GM18511 (cell line): ENCODE data around the gene GNB1L.

Experiments used
- ATAC-seq: cut with Tn5 transposase; IDR thresholded peaks from one replicate; pipeline ENCODE4 v1.9.1; 2021; ENCODE audit warnings: mild to moderate bottlenecking, moderate library complexity; ENCODE audit not compliant: unreplicated experiment

GNB1L gene

DNA sequence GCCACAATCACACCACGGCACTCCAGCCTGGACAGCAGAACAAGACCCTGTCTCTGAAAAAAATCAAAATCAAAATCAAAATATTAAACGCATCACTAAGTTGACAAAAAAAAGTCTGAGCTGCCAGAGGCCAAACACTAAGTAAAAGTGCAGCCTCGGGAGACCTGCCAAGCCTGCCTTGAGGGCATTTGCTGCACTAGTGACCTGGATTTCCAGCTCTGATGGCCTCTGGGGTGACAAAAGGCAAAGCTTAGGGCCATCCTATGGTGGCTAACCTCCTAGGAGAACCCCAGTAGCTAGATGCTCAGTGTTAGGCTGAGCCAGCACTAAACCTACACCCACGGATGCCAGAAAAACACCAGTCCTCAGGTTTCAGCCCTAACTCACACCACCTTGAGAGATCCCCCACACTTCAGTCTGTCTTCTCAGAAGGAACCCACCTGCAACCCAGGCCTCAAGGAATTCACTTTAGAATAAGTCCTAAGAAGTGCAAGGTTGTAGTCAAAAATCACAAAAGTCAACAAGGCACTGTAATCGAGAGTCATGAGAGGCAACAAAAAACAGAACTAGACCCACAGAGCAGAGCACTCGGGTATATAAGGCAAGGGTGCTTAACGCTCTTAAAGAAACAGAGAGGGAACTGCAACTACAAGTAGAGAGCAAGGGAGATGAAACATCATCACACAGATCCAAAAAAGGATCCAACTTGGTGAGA is 28.6 kb downstream of the GNB1L start:
- no peak for ATAC-seq

DNA sequence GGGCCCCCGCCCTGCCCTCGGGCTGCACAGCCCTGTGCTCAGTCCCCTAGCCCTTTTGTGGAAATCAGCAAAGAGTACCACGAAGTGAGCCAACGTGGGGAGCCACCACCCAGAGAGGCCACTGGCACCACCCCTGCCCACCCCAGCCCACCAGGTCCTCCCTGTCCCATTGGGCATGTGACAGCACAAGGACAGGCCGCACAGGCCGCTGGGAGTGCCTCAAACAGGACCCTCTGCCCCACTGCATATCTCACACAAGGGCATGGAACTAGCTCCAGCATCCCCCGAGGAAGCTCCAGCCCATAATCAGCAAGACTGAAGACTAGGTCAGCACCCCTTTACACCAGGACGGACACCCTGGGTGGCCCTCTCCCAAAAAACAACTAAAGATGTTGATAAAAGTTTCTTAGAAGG is 29.7 kb downstream of the GNB1L start:
- ATAC-seq, result no peak

DNA sequence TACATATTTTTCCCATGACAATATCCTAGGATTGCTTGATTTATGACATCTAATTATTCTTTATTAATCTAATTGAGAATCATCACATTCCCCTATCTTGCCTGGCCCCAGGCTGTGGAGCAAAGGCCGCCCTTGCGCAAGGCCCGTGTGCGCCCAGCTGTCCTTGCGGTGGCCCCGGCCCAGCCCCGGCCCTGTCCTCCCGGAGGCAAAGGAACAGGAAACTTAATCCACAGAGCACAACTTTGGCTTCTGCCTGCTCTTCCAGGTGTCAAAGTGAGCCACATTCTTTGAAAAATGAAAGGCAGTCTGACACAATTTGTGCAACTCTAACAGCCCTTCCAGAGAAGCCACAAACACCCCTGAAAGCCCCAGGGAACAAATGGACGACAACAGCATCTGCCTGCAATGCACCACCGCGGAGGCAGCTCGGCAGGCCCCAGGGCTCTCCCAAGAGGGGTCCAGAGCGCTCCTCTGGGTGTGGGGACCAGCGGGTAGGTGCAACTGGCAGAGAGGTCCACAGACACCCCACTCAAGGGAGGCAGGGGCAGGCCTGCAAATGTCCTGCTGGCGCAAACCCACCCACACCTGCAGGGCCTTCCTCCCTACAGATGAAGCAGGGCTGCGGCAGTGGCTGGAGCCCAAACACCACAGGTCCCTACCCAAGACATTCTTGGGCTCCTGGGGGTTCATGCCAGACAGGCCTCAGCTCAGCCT is 30.3 kb downstream of the GNB1L start:
- ATAC-seq, result no peak

DNA sequence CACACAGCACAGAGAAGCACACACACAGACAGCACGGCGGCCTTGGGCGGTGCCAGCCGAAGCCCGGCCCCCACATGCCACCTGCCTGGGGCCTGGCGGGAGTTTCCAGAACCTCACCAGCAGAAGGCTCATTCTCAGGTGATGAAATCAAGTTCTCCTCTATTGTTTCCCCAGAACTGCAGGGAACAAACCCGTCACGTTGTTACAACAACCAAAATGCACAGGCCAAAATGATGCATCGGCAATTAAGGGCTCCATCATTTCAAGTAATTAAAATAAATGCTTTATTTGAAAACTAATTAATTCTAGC is 30.8 kb downstream of the GNB1L start:
- ATAC-seq, result no peak

DNA sequence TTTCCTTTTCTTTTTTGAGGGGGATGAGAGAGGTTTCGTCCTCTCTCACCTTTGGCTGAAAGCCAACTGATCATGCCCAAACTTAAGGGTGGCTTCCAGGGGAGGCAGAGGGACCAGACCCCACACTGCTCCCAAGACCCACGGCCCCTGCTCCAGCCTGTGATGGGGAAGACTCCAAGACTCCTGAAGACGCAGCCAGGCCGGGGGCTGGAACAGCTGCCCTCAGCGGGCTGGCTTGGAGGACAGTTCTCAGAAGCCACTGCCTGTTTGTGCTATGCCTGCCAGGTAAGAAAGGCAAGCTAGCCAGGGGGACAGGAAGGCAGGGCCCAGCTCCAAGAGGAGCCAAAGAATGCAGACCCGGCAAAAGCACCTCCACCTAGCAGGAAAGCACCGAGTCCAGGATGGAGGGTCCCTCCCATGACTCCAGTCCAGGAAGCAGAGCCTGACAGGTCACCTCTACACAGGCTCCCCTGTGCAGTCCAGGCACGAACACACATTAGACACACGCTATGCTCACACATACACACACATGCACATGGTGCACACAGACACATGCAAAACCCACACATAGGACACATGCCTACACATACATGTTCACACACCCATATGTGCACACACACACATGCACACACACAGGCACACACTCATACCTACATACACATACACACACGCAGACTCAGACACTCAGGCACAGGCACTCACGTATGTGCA is 31.3 kb downstream of the GNB1L start:
- ATAC-seq, result no peak

DNA sequence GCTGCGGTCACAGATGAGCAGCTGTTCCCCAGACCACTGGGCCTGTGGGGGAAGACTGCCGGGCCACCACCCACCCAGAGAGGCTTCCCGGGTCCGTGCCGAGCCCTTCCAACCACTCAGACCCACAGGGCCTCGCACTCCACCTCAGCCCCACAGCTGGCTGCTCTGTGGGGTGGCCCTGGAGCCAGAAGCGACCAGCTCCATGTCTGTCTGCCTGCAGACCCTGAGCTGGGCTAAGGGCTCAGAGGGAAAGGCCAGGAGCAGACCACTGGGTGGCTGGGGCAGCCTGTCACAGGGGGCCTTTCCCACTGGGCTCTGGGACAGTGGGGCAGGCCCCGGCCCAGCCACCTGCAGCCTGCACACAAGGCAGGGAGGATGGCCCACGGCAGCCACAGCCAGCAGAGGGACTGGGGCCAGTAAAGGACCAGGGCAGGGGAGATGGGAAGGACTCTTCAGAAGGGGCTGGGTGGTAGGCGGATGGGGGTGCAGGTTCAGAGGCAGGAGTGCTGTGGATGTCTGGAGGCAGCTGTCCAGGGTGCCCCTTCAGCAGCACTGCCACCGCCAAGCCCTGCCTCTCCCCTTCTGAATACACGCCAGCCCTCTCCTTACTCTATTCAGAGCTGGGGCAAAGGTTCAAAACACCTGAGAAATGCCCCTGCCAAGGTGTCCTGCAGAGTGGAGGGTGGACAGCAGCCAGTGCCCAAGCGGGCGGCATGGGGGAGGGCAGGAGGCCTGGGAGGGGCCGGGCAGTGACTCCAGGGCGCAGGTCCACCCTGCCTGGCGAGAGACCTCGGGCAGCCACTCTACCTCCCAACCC is 32.2 kb downstream of the GNB1L start:
- ATAC-seq, result no peak

DNA sequence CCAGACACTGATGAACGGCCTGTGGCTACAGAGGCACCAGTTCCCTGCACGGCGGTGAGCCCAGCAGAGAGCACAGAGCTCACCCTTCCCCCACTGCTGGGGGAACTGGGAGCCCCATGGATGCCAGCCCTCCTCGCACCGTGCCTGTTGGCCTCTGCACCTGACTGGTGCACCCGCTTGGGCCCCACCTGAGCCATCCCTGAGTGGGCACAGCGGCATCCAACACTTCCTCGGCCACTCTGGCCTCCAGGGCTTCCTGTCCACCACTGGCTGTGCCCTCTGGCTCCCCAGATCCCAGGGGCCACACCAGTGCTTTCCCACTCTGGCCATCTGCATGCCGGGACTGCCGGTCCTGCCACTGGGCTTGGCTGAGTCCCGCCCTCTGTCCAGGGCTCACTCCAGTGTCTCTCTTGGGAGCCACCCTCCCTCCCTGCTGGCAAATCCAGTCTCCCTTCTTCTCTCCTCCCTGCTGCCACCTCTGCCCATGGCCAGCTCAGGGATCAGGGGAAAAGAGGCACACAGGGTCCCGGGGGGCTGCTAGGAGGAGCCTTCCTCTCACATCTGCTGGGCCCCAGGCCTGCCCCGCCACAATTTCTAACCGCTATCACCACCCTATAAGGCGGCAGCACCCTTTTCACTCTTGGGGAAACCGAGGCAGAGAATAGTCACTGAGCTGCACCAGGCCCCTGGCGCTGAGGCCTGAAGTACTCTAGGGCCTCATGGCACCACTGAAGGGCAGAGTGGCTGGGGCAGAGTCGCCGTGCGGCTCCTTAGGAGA is 33.0 kb downstream of the GNB1L start:
- no peak for ATAC-seq

DNA sequence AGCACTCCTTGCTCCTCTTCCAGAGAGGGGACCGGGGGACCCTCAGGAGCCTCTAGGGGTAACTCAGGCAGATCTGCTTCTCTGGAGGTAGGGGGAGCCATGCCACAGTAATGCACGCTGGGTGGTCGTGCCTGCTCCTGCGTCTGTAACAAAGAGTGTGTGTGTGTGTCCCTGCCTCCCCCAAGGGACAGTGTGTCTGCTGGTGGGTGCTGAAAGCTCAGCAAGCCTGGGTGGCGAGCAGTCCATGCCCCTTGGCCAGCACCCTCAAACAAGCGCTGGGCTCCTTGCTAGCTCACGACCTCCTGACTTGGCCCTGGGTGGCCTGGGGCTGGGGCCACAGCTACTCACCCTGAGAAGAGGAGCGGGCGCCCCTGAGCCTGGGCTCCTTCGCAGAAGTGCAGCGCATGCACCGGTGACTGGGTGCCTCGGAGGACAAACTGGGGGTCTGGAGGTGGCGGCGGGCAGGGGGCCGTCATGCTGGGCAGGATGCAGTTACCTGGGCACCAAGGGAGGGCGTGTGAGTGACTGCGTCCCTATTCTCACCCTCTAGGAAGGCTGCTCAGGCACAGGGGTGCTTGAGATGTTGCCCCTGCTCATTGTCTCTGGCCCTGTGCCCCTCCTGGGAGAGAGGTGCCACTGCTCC is 33.7 kb downstream of the GNB1L start:
- no peak for ATAC-seq

DNA sequence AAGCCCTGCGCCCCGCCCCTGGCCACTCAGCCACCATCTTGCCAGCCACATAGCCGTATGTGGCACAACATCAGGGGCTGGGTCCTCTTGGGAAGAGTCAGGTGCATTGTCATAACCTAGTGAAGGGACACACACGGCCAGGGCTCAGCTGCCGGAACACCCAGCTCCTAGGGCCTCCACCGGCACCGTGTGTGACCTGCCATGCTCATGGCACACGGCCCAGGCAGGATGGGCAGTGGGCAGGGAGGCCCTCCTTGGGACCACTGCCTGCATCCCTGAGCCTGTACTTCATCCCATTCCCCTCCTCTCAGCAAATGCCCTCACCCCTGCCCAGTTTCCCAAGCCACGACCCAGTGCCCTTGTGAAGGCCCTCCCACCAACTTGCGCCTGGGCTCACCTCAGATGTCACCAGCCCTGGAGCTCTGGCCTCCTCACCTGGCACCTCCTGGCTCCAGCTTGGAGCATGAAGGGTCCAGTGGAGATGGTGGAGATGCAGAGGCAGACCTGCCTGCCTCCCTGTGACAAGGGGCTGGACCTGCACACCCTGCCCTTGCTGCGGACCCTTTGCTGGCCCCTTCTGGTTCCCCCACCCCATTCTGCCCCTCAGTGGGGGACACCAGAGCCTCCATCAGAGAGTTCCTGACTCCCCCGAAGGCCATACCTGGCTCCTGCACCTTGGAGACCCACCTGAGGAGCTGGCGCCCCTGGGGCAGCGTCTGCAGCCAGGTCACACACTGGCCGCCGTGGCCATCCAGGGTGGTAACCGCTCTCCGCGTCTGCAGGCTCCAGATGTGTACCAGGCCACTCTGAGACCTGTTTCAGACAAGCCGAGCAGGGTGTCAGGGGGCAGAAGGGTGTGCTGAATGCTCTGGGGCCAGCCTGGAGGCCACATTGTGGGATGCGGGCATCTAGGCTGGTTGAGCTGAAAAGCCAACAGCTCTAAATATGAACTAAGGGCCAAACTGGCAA is 34.5 kb downstream of the GNB1L start:
- no peak for ATAC-seq

DNA sequence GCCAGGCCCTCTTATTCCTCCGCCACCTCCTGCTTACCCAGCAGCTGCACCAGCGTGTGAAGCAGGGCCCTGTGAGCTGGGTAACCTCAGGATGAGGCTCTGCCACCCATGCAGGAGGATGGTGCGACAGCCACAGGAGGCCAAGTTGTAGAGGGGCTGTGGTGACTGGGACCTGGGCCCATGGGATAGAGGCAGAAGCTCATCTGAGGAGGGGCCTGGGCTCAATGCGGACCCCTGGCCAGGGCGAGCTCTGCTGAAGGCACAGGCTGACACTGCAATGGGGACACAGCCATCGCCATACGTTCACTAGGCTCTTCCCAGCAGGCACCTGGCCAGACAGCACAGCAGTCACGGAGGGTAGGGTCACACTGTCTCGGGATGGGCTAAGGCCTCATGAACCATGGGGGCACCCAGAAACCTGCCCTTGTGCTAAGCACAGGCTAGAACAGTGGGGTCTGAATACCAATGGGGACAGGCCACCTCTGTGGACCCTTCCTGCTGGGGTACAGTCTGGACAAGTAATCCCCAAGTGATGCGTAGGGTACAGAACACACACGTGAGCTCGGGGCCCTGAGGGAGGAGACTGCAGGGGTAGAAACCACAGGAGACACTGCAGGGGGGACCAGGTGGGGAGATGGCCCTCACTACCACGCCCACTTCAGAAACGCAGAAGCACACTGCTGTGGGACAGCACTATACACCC is 35.3 kb downstream of the GNB1L start:
- ATAC-seq, result no peak

DNA sequence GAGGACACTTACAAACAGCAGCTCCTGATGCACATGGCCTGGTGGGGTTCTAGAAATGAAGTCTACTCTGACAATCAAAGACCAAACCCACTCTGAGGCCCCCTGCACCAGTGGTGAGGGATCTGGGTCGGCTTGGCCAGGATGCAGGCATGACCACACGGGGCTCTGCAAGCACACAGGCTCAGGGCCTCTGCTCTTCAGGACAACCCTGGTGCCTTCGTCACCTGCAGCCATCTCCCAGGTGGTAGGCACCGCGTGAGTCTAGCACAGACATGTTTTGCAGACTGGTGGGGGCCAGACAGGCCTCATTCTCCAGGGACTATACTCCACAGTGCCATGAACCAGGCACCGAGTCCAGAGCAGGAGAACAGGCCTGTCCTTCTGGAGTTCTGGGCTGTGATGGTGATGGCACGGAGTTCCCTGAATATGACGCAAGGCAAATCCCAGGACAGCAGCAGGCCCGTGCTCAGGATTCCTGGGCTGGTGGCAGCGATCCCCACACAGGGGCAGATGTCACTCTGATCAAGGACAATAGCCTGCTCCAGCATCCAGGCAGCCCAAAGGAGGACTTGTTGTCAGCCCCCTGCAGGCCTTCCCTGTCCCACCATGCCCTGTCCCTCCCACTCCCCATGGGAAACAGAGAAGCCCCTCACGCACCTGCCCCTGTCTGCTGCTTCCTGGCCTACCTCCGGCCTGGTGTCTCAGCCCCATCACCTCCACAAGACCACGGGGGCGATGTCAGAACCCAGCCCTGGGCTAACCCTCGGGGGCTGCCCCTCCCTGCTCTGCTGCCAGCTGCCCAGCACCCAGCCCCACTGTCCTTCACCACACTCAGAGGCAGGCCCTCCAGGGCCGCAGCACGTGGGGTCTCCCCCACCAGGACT is 36.1 kb downstream of the GNB1L start:
- ATAC-seq, result no peak

DNA sequence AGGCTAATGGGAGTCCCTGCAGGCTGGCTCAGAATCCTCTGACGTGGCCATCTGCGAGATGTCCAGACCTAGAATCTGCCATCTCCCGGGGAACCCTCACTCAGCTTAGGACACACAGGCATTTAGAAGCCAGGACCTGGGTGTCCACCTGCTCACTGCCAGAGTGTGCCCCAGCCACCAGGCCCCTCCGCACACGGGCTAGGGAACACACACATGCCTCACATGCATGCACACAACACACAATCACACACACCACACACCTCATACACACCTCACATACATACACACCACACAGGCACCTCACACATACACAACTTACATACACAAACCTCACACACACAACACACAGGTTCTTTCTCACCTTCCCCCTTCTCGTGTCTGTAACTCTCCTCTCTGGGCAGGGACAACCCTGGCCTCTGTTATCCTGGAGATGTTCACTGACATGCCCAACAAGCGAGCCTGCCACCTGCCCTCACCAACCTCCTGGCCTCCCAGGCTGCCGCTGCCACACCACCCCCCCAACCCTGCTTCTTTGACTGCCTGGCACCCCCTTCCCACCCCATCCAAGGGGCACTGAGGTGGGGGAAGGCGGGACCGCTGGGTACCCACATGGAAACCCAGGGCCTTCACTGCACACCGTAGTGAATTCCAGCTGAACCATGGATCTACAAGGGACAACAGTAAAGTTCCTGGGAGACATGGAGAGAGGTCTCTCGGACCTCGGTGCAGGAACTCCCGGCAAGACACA is 38.1 kb downstream of the GNB1L start:
- ATAC-seq, result no peak

DNA sequence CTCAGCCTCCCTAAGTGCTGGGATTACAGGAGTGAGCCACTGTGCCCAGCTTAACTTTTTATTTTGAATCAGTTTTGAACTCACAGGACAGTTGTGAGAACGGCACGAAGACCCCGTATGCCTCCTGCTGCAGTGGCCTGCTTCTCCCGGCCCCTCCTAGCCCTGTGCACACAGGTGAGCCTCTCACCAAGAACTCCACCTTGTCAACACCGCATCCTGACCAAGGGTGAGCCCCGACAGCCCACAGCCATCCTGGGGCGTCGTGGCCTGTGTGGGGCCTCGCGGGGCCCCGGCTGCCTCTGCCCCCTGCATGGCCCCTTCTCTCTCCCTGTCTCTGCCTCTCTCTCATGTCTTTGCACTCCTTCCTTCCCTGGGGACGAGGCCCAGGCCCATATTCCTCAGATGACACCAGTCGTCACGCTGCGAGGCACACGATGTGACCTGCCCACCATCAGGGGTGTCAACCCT is 38.8 kb downstream of the GNB1L start:
- ATAC-seq, result no peak

DNA sequence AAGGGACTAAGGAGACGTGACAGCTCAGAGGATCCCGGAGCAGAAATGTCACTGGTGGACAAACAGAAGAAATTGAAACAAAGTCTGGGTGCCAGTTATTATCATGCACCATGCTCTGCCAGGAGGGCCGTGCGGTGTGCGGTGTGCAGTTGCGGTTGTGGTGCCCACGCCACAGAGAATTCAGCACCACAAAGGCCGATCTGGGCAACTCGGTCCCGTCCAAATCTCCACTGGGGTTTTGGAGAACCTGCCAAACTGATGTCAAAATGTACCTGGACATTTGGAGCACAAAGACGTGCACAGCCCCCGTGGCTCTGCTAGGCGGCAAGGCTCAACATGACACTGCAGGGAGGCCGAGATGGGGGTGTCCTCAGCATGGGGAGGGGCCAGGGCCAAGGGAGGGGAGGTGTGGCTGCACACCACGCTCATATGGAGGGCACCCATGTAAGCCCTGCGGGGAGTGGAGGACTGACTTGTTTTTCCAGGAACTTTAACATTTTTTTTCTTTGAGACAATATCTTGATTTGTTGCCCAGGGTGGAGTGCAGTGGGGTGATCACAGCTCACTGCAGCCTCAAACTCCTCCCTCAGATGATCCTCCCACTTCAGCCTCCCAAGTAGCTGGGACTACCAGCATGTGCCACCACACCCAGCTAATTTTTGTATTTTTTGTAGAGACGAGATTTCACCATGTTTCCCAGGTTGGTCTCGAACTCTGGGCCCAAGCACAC is 39.4 kb downstream of the GNB1L start:
- no peak for ATAC-seq

DNA sequence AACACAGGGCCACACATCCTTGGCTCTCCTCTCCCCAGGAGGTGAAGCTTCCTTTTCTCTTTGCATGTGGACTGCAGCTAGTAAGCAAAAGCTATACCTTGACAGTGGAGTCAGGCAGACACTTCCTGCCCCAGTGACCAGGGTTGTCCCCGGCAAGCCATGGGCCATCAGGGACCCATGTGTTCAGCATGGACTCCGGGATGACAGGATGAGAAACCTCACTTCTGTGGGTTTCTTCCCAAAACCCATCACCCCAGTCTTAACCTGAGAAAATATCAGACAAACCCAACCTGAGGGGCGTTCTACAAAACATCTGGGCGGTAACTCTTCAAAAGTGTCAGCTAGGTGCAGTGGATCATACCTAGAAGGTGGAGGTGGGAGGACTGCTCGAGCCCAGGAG is 40.2 kb downstream of the GNB1L start:
- ATAC-seq, result no peak

DNA sequence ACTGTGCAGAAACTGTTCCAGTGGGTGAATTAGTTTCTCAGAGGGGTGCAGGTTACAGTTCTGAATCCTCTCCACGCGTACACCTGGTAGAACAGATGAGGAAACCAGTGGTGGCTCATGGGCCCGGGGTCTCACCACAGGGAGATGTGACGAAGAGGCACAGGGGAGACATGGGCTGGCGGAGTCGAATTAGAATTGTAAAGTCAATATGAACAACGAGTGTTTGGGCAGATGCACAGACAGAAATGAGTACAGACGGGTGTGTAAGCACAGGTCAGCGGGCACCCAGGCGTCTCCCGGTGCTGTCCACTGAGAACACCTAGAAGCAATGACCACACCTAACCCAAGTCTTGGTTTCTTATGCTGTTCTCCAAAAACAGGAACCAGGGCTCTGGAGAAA is 41.8 kb downstream of the GNB1L start:
- ATAC-seq, result no peak
